ENCODE results near the gene SARNP. TPM values are rescaled to one million over a fixed set of nuclear protein-coding genes. Genes with fewer than 3 reads are reported as not detected.

The SARNP gene
- total and polyA plus RNA-seq, 4 experiments from 2014 or later: 47.7 to 122 (median 69.8) TPM

Other genes starting within 250 kb of the SARNP start
- gene OR2AP1, start 245.3 kb downstream of the SARNP start, total RNA-seq: not detected
- gene OR2AP1, start 245.3 kb downstream of the SARNP start, polyA plus RNA-seq: not detected
- not detected for gene OR10P1, start 180.8 kb downstream of the SARNP start, total RNA-seq
- gene OR10P1, start 180.8 kb downstream of the SARNP start, polyA plus RNA-seq: not detected
- gene ITGA7, start 109.8 kb downstream of the SARNP start, total RNA-seq: 1 to 10 TPM; 2.5 to 2.9 TPM
- not detected for gene ITGA7, start 109.8 kb downstream of the SARNP start, polyA plus RNA-seq
- gene BLOC1S1, start 101.7 kb downstream of the SARNP start, total RNA-seq: 10 to 100 TPM; 80.3 to 87.0 TPM
- gene BLOC1S1, start 101.7 kb downstream of the SARNP start, polyA plus RNA-seq: 10 to 100 TPM; 75.1 to 87.1 TPM
- gene RDH5, start 97.3 kb downstream of the SARNP start, total RNA-seq: 10 to 100 TPM; 29.9 to 32.5 TPM
- gene RDH5, start 97.3 kb downstream of the SARNP start, polyA plus RNA-seq: 1 to 10 TPM; 1.4 to 1.8 TPM
- gene CD63, start 88.7 kb downstream of the SARNP start, total RNA-seq: 10 to 100 TPM; 76.4 to 79.7 TPM
- gene CD63, start 88.7 kb downstream of the SARNP start, polyA plus RNA-seq: 100 to 1,000 TPM; 191 to 349 TPM
- gene GDF11, start 74.6 kb downstream of the SARNP start, total RNA-seq: 10 to 100 TPM; 15.1 to 15.8 TPM
- 1 to 10 TPM in 1 of 2 donors, under 1 TPM in 1; 0.25 to 1.6 TPM for gene GDF11, start 74.6 kb downstream of the SARNP start, polyA plus RNA-seq
- gene ORMDL2, start 317 bp upstream of the SARNP start, total RNA-seq: 10 to 100 TPM; 42.6 to 44.4 TPM
- gene ORMDL2, start 317 bp upstream of the SARNP start, polyA plus RNA-seq: 100 to 1,000 TPM in 1 of 2 donors, 10 to 100 TPM in 1; 95.8 to 142 TPM
- gene DNAJC14, start 11.9 kb upstream of the SARNP start, total RNA-seq: 10 to 100 TPM; 31.8 to 42.4 TPM
- gene DNAJC14, start 11.9 kb upstream of the SARNP start, polyA plus RNA-seq: 10 to 100 TPM; 32.7 to 36.8 TPM
- gene MMP19, start 25.2 kb upstream of the SARNP start, total RNA-seq: 1 to 10 TPM in 1 of 2 experiments, under 1 TPM in 1; 0.67 to 1.3 TPM
- not detected for gene MMP19, start 25.2 kb upstream of the SARNP start, polyA plus RNA-seq
- gene PYM1, start 110.2 kb upstream of the SARNP start, total RNA-seq: 10 to 100 TPM; 35.7 to 39.3 TPM
- gene PYM1, start 110.2 kb upstream of the SARNP start, polyA plus RNA-seq: 10 to 100 TPM; 75.1 to 86.9 TPM
- gene DGKA, start 113.4 kb upstream of the SARNP start, total RNA-seq: 1,000 to 10,000 TPM; 1,301 to 1,410 TPM
- gene DGKA, start 113.4 kb upstream of the SARNP start, polyA plus RNA-seq: 100 to 1,000 TPM; 195 to 493 TPM
- not detected for gene PMEL, start 148.3 kb upstream of the SARNP start, total RNA-seq
- not detected for gene PMEL, start 148.3 kb upstream of the SARNP start, polyA plus RNA-seq
- gene CDK2, start 149.1 kb upstream of the SARNP start, total RNA-seq: 10 to 100 TPM; 17.5 to 21.5 TPM
- gene CDK2, start 149.1 kb upstream of the SARNP start, polyA plus RNA-seq: 1 to 10 TPM; 4.7 to 5.7 TPM
- gene RAB5B, start 156.4 kb upstream of the SARNP start, total RNA-seq: 100 to 1,000 TPM; 106 to 112 TPM
- gene RAB5B, start 156.4 kb upstream of the SARNP start, polyA plus RNA-seq: 10 to 100 TPM; 67.5 to 80.8 TPM
- gene SUOX, start 179.6 kb upstream of the SARNP start, total RNA-seq: 1 to 10 TPM; 5.4 to 5.9 TPM
- not detected for gene SUOX, start 179.6 kb upstream of the SARNP start, polyA plus RNA-seq
- gene IKZF4, start 203.3 kb upstream of the SARNP start, total RNA-seq: 1 to 10 TPM; 7.2 to 7.9 TPM
- gene IKZF4, start 203.3 kb upstream of the SARNP start, polyA plus RNA-seq: 1 to 10 TPM in 1 of 2 donors, under 1 TPM in 1; 0.37 to 2.2 TPM
- gene RPS26, start 224.2 kb upstream of the SARNP start, total RNA-seq: 10 to 100 TPM; 55.6 to 55.8 TPM
- 1,000 to 10,000 TPM in 1 of 2 donors, 100 to 1,000 TPM in 1; 386 to 1,449 TPM for gene RPS26, start 224.2 kb upstream of the SARNP start, polyA plus RNA-seq

Measured in CD4-positive, alpha-beta memory T cell (primary cell).